Activated CD4-positive, alpha-beta T cell treated with anti-CD3 and anti-CD28 coated beads, Interleukin-2, Interleukin-4, amounts not matched to agents 100 ng/mL and 50 ng/mL, durations not matched to agents 16 hours and 8 hours (primary cell): ENCODE measurements around the gene RPS5.
A peak's percentile ranks its signal among the peaks of the same experiment; 100 is the strongest.
"Not testable (repeated sequence)": the region's sequence is repeated elsewhere in the genome, so short reads cannot be mapped to it uniquely, and the experiment has no call there.

Experiments
- DNase-seq: peaks from one replicate; pipeline ENCODE4 v3.0.0-alpha.2; 2020; ENCODE audit warnings: low spot score

The RPS5 gene

GRCh38 chr19:58406818-58407657, 20.0 kb downstream of the RPS5 start:
- no peak for DNase-seq

GRCh38 chr19:58407658-58408151, 20.6 kb downstream of the RPS5 start:
- DNase-seq = no peak

- DNase-seq = peak; percentile 97
These were observed 21.3 kb downstream of the RPS5 start, which contains the start of gene ZNF584 for GRCh38 chr19:58408152-58409009. Gene ZNF584, plus strand, starts transcription at chr19:58408649. Its CDS starts 499 bp downstream, at chr19:58409148.

GRCh38 chr19:58409010-58409790, 22.1 kb downstream of the RPS5 start:
- DNase-seq = no peak

- DNase-seq = no peak
These were observed 29.5 kb downstream of the RPS5 start for GRCh38 chr19:58416604-58417003.

- no peak for DNase-seq
These were observed 30.0 kb downstream of the RPS5 start for GRCh38 chr19:58417071-58417470.

- no peak for DNase-seq
These were observed 41.5 kb downstream of the RPS5 start for GRCh38 chr19:58428617-58429016.

- DNase-seq = no peak
These were observed 42.7 kb downstream of the RPS5 start for GRCh38 chr19:58429745-58430144.

- no peak for DNase-seq
These were observed 47.1 kb downstream of the RPS5 start for GRCh38 chr19:58434217-58434616.

GRCh38 chr19:58439576-58440554, 52.8 kb downstream of the RPS5 start, which contains the start of gene ZNF132:
Gene ZNF132, minus strand, starts transcription at chr19:58440153. Its CDS starts 332 bp downstream, at chr19:58439821.
- peak; percentile 98 for DNase-seq

- DNase-seq = no peak
These were observed 53.5 kb downstream of the RPS5 start for GRCh38 chr19:58440556-58440955.

- DNase-seq = not testable (repeated sequence)
These were observed 55.9 kb downstream of the RPS5 start for GRCh38 chr19:58442986-58443385.
